Kidney epithelial cell (primary cell): Measurements from ENCODE around the gene ANKRD37. TPM values are rescaled to one million over a fixed set of nuclear protein-coding genes. Genes with fewer than 3 reads are reported as not detected.

ENCODE experiments used
- DNase-seq: peaks from one replicate; pipeline ENCODE4 v3.0.0-alpha.2; 2010; ENCODE audit warnings: low read depth
- H3K27me3 ChIP-seq: 2 replicates; pipeline ENCODE4 v1.6.0; 2011; ENCODE audit warnings: low read length; ENCODE audit not compliant: control insufficient read depth, insufficient read depth
- H3K36me3 ChIP-seq: 2 replicates; pipeline ENCODE4 v1.5.1; 2011; ENCODE audit warnings: low read length; ENCODE audit not compliant: control insufficient read depth, insufficient read depth
- H3K4me3 ChIP-seq: 2 replicates; pipeline ENCODE4 v1.5.1; 2011; ENCODE audit warnings: low read depth, mild to moderate bottlenecking, control low read depth, low read length
- CTCF ChIP-seq: IDR thresholded peaks from 2 replicates; pipeline ENCODE4 v1.5.1; 2011; ENCODE audit warnings: mild to moderate bottlenecking, moderate library complexity, low read length, control low read depth, inconsistent platforms; ENCODE audit not compliant: insufficient read depth, poor library complexity, severe bottlenecking
- total RNA-seq: library from RNA; depleted of rRNA; stranded (reverse); fragments of >200 nt; gene quantifications from 2 replicates; pipeline ENCODE4 v1.2.3, GENCODE V29; 2015

The ANKRD37 gene
- total RNA-seq, 1 donor from 2014 or later = 1.7 TPM

GRCh38 chr4:185380320-185380719, 16.3 kb upstream of the ANKRD37 start:
- no peak for DNase-seq
- H3K36me3 ChIP-seq = no peaks in the 10 kb centered on the region
- no peak for TF ChIP-seq CTCF
- no peaks in the 10 kb centered on the region for H3K27me3 ChIP-seq
- H3K4me3 ChIP-seq = no peak overlapping the region

DNA sequence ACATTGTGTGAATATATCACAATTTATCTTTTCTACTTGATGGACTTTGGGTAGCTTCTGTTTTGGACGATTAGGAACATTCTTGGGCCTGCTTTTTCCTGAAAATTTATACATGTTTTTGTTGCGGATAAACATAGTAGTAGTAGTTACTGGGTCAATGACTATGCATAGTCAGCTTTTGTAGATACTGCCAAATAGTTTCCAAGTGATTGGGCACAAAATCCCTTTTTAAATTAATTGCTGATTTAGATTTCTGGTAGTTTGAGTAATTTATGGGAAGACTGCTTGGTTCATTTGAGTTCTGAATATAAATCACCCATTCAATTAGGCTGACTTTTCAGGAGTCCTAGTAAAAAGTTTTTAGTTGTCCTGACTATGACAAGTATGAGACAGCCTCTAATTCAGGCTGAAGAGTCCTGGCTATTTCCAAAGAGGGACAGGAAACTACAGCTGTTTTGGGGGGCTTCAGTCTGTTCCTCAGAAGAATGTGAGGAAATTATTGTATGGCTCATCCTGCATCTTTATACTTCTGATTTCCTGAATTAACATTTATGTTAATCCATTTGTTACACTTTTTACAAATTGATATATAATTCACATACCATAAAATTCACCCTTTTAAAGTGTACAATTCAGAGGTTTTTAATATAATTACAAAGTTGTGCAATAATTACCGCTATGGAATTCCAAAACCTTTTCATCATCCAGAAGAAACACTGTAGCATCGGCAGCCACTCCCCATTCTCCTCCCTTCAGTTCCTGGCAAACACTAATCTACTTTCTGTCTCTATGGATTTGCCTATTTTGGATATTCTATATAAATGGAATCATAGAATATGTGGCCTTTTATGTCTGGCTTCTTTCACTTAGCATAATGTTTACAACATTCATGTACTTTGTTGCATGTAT, 15.1 kb upstream of the ANKRD37 start:
- no peaks in the 10 kb centered on the region for H3K36me3 ChIP-seq
- no peaks in the 10 kb centered on the region for H3K27me3 ChIP-seq
- no peak for DNase-seq
- no peak for TF ChIP-seq CTCF
- no peak overlapping the region for H3K4me3 ChIP-seq

DNA sequence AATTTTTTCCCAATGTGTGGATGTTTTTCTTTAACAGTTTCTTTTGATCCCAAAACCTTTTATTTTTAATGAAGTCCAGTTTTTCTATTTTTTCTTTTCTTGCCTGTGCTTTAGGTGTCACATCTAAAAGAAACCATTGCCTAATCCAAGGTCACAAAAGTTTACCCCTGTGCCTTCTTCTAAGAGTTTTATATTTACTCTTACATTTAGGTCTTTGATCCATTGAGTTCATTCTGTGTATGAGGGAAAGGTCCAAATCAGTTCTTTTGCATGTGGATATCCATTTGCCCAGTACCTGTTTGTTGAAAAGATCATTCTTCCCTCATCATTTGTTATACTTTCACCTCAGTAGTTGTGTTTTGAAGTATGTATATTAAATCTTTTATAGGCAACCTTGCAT, 13.9 kb upstream of the ANKRD37 start:
- Histone ChIP-seq H3K36me3 (no peaks in the 10 kb centered on the region), H3K27me3 (no peaks in the 10 kb centered on the region), H3K4me3 (no peak overlapping the region)
- no peak for TF ChIP-seq CTCF
- DNase-seq = no peak

DNA sequence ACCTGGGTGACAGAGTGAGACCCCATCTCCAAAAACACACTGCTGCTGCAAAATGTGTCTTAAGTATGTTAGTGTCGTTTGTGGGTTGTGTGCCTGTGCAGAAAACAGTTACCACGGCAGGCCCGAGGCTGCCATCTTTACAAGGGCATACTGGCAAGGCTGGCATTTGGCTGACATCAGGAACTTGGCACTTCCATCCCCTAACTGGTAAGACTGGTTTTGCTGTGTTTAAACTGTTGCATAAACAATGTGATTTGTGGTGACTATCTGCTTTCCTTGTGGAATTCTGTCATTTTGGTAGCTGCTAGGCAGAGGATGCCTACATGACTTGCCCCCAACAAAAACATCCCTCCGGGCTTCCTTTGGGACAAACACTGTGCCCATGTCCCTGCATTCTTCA, 13.2 kb upstream of the ANKRD37 start:
- no peak for DNase-seq
- Histone ChIP-seq H3K4me3 (no peak overlapping the region), H3K36me3 (no peaks in the 10 kb centered on the region), H3K27me3 (no peaks in the 10 kb centered on the region)
- TF ChIP-seq CTCF = no peak

- H3K4me3 ChIP-seq = no peak overlapping the region
- TF ChIP-seq CTCF = no peak
- H3K27me3 ChIP-seq = no peaks in the 10 kb centered on the region
- no peak for DNase-seq
- no peaks in the 10 kb centered on the region for H3K36me3 ChIP-seq
Observed at GRCh38 chr4:185384061-185384460, 12.6 kb upstream of the ANKRD37 start.

DNA sequence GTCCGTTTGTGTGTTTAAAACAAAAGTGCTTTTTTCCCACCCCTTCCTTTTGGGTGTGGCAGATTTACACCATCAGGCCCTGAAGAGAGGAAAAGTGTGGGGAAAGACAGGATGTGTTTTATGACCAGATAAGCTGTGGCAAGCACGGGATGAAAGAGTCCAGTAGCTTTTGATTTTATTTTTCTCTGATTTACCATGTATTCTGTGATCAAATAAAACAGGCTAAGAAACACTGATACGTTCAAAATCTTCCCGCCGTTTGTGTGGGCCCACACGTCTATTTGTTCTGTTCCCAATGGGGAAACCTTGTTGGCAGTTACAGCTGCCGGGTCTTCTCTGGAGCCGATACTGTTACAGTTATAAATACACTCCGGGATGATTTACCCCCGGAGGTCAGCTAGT, 11.7 kb upstream of the ANKRD37 start:
- H3K4me3 ChIP-seq = no peak overlapping the region
- H3K27me3 ChIP-seq = no peaks in the 10 kb centered on the region
- no peaks in the 10 kb centered on the region for H3K36me3 ChIP-seq
- no peak for TF ChIP-seq CTCF
- DNase-seq = no peak
